ENCODE data around the gene BCL2L11. TPM values are rescaled to one million over a fixed set of nuclear protein-coding genes. Genes with fewer than 3 reads are reported as not detected.

BCL2L11 gene
- polyA plus RNA-seq, 1 donor, result 10.0 TPM

DNA sequence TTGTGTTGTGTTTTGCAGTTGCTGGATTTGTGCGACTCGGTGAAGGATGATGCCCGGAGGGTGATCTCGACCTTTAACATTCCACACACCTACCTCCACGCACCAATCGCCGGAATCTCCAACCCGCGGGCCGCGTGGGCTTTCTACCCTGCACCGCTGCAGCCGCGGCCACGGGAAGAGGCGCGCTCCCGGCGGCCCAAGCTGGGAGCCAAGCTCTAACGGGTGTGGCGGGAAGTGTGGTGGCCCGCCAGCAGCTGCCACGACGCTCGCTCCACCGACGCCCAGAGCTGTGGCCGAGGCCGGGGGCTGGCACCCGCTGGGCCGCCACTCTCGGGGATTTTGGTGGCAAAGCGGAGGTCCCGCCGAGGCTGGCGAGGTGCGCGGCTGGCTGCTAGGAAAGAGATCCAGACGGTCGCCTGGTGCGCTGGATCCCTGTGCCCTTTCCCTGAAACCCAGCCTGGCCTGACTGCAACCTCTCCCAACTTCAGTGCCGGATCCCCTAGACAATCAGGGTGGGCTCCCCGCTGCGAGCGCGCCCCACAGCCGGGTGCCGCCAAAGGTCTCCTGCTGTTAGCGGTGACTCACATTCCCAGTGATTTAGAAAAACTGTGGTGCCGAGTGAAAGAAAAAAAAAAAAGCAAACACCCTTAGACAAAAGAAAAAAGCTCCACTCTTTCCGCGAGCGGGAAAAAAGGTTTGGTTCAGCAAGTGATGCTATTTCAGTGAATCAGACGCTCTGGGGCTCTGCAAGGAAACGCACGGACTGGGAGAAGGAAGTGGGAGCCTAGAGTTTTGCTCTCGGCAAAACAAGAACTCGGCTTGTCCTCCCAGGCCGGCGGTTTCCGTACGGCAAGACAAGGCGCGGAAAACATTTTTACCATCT lies 2.9 kb upstream of the BCL2L11 start:
- DNase-seq (ENCODE audit: low read depth), result no peak

DNA sequence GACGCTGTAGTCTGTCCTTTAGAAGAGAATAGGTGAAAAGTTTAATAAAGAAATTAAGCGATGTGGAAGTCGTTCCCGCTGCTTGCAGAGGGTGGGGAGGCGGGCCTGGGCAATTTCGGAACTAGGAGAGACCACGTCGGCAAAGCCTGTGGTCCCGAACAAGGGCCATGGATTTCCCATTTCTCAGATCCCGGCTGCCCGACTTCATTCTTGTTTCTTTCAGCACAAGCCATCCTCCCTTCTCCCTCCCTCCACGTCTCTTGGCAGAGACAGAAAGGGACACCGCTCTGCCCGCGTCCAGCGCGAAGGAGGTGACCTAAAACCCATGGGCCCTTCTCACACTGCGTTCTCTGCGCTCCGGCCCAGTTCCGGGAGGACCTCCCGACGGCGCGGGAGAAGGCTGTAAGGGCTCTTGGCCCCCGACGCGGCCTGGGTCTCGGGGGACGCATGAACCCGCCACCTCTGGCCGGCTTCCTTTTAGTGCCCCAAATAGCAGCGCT lies 2.2 kb upstream of the BCL2L11 start:
- DNase-seq (ENCODE audit: low read depth), result no peak

DNA sequence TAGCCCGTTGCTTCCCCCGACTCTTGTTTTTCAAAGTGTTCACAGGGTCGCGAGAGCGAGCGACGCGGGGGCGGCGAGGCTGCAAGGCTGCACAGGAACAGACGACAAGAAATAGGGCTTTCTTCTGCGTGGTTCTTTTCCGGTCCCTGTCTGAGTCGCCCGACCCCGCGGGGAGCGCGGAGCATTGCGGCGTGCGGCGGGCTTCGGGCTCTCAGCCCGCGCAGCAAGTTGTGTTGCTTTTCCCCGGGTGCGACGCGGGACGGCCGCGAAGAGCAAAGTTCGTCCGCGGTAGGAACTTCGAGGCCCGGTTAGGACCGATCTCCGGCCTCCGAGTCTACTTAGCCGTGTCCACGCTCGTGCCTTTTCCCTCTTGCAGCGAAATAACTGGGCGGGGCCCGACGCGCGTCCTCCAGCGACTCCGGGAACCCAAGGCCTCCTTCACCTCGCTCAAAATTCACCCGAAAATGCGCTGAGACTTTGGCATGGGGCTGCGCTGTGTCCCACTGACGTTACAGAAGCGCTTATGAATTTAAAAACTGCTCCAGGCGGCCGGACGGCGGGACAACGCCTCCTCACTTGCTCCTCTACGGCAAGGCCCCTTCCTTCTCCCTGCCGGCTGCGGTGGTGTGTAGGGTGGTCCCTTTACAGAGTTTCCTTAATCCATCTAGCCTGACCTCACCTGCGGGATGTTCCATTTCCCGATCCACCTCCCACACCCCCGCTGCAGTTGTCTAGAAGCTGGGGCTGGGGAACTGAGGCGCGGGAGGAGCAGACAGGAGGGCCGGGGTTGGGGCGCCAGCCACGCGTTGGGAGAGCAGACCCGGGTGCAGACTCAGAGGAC lies 1.5 kb upstream of the BCL2L11 start:
- no peak for DNase-seq (ENCODE audit: low read depth)

DNA sequence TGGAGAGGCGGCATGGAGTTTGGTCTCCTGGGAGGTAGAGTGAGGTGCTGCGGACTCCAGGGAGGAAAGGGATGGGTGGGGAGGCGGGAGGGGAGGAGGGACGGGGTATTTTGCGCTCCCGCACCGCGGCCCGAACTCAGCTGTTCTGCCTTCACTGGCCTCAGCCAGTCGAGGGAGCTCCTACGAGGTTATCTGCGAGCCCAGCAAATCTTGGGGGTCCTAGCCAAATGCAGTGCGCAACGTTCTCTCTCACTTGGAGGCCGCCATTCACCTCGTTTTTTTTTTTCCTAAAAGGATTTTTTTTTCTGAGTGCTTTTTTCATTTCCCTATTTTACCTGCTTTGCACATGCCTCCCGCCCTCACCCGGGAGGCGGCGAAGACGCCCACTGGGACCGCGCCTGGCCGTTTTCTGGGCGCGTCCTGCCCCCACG lies 877 bp upstream of the BCL2L11 start:
- no peak for DNase-seq (ENCODE audit: low read depth)

DNA sequence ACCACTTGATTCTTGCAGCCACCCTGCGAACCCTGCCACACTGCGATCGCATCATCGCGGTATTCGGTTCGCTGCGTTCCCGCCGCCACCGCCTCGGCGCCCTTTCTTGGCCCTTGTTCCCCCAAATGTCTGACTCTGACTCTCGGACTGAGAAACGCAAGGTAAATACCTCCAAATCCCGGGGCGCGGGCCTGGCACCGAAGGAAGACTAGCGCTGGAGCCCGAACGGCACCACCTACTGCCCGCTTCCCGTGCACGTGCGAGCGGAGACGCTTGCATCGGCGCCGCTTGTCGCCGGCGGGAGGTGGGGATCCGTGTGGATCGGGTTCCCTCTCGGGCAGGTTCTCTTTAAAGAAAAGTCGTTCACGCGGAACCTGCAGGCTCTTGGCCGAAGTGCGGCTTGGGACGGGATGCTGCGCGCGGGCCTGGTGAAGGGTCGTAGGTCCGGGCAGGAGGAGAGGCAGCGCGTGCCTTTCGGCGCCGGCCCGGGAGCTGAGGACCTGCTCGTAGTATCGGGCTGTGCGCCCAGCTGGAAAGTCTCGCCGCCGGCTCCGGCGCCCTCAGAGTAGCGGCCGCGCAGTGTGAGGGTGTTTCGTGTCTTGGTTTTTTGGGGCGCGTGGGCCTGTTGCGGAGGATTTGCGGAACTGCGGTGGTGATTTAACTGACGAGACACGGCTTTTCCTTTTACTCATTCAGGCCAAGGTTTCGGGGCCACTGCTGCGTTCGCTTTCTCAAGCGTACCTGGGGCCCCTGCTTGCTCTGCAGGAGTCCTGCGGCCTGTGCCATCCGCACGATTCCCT lies 514 bp downstream of the BCL2L11 start:
- DNase-seq (ENCODE audit: low read depth), result no peak

DNA sequence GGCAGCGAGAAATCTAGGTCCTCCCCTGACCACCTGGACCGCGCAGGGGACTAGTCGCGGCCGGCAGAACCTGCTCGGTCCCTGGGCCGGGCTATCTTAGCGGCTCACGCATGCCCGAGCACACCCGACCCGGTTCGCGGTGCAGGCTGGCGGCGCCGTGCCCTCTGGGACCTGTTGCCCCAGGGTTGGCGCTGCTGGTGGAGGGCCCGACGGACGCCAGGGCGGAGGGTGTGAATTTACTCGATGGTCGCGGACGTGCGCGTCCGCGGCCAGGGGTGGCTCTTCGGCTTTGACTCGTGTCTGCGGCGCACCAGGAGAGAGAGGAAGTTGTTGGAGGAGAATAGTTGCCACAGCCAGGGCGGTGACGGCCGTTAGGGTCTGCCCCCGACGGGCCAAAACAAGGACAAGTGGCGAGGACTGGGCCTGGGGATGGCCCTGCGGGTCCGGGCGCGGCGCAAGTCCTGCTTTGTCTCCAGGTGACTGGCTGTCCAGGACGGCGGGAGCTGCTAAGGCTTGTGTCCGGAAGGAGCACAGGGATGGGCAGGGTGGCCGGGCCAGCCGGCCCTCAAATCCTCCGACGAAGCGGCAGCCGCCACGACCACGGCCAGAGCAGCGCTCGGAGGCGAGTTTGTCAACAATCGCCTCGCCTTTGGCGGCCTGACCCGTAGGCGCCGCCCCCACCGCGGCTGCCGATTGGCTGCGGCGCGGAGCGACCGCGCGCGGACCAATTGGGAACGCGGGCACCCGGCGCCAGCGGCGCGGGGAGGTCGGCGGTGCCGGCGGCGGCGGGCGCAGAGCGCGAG lies 1.3 kb downstream of the BCL2L11 start:
- peak; percentile 78 for DNase-seq (ENCODE audit: low read depth)

DNA sequence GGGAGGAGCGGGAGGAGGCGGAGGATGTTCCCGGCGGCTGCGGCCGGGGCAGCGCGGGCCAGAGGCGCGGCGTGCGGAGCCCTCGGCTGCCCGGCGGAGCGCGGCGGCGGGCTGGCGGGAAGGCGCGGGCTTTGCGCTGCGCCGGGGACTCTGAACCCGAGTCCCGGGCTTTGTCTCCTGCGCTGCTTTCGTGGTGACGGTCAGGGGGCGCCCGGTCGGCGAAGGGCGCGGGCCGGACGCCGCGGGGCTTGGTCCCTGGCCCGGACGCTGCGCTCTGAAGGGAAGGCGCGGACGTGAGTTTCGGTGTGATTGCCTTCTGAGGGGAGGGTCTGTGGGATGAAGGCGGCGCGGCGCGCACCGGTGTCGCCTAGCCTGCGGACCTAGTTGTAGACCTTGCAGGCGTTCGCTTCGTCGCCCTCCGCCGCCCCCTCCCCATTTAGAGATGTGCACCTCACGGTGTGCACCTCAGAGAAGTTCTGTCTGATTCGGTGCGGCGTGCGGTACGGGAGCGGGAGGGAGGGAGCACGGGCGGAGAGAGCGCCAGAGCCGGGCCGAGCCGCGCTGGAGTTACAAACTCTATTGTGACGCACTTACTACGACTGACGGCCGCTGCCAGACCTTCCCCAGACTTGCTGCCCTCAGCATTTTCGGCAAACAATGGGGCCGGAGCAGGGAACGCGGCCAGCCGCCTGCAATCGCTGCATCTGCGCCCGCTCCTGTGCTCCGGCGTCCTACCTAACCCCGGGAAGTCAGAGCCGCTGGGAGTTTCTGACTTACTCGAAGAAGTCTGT lies 2.1 kb downstream of the BCL2L11 start:
- no peak for DNase-seq (ENCODE audit: low read depth)

DNA sequence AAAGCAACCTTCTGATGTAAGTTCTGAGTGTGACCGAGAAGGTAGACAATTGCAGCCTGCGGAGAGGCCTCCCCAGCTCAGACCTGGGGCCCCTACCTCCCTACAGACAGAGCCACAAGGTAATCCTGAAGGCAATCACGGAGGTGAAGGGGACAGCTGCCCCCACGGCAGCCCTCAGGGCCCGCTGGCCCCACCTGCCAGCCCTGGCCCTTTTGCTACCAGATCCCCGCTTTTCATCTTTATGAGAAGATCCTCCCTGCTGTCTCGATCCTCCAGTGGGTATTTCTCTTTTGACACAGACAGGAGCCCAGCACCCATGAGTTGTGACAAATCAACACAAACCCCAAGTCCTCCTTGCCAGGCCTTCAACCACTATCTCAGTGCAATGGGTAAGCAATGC lies 3.0 kb downstream of the BCL2L11 start:
- no peak for DNase-seq (ENCODE audit: low read depth)

DNA sequence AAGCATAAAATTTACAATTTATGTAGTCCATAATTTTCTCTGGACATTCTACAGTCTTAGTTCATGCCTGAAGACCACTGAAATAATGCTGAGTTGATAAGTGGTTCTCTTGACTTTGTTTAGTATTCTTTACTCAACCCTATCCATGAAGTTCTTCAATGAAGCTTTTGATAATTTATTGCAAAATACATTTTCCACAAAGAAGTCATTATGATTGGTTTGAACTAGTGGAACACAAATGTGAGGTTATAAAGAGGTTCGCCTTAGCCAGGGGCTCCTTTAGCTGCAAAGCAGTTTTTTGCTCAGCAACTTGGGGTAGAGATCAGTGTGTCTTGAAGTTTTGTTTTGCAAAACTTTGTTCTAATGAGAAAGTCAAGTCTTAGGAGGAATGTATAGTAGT lies 5.9 kb downstream of the BCL2L11 start:
- DNase-seq (ENCODE audit: low read depth), result no peak

DNA sequence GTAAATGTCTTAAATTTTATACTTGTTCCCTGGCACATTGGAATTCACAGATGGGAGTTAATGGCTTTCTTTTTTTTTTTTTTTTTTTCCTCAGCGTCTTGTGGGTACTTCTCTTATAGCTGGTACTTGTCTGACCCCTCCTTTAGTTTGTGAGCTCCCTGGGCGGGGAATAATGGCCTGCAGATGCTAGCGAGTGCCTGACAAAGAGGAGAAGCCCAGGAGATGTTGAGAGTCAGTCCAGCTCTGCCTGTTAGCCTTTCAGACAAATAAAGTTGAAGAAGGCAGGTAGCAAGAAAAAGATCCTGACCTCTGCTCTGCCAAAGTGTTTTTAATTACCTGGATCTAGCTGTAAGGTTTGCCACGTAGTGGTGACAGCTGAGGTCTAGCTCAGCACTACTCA lies 6.6 kb downstream of the BCL2L11 start:
- DNase-seq (ENCODE audit: low read depth), result no peak

DNA sequence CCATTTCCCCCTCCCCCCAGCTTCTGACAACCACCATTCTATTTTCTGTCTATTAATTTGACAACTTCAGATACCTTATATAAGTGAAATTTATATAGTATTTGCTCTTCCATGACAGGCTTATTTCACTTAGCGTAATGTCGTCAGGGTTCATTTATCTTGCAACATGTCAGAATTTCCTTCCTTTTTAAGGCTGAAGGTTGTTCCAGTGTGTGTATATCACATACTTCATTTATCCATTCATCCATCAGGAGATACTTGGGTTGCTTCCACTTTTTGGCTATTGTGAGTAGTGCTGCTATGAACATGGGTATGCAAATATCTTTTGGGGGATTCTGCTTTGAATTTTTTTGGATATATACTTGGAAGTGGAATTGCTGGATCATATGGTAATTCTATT lies 7.4 kb downstream of the BCL2L11 start:
- no peak for DNase-seq (ENCODE audit: low read depth)

DNA sequence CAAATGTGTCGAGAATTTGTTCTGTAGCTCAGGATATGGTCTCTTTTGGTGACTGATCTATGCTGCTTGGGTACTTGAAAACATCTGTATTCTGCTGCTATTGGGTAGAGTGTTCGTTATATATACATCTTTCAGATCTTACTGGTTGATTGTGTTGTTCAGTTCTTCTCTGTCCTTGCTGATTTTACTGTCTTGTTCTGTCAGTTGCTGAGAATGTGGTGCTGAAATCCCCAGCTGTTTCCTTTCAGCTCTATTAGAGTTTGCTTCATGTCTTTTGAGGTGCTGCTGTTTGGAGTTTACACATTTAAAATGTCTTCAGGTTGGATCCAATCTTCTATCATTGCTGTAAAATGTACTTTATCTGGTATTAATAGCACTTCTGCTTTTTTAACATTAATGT lies 12.9 kb downstream of the BCL2L11 start:
- DNase-seq (ENCODE audit: low read depth), result no peak

DNA sequence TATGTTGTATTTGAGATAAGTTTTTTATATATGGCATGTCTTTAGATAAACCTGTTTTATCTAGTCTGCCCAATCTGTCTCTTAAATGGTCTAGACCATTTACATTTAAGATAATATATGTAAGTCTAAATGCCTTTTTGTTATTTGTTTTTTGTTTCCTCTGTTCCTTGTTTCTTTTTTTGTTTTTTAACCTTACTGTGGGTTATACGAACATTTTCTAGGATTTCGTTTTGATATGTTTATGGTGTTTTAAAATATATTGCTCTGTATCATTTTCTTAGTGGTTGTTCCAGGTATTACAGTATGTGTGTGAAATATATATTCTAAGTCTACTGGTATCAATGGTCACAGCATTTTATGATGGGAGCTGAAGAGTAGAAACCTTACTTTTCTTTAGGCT lies 13.3 kb downstream of the BCL2L11 start:
- no peak for DNase-seq (ENCODE audit: low read depth)

DNA sequence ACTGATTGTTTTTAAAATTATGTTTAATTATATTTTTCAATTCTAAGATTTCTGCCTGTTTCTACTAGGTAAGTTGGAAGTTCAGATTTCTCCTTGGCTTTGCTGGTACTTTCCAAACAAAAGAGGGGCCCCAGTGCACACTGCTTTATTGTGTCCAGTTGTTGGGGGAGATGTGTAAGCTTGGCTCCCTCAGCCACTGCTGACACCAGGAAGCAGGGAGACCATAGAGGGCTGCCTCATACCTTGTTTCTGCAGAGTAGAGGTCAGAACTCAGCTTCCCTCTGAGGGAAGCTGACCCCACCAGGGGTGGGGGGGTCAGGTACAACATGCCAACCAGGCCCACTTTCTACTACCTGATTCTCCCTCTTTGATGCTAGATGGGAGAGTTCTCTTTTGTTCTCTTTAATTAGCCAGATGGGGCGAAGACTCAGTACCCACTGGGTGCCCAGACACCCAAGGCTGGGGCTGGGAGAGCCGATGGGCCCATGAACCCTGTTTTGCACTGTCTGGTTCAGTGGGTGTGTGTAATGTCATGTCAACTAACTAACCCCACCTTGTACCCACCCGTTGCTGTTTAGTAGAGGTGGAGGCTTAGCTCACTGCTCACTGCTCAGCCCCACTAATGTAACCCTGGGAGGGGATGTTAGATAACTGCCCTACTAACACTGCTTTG lies 14.7 kb downstream of the BCL2L11 start:
- DNase-seq (ENCODE audit: low read depth), result no peak

DNA sequence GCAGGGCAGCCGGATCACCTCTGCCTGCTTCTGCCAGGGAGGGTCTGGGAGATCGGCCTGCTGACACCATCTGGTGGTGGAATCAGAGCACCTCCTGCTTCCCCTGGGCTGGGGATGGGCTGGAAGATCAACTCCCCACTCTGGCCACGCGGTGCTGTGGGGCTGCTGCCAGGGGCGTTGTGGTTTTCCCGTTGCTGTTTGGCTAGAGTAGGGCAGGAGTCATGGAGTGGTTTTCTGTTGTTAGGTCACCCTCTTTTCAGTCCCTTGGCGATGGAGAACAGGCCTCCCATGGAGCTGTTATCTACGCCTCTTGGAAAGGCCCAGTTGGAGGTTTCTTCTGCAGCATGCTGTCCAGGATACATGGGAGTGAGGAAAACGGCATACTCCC lies 15.2 kb downstream of the BCL2L11 start:
- no peak for DNase-seq (ENCODE audit: low read depth)

DNA sequence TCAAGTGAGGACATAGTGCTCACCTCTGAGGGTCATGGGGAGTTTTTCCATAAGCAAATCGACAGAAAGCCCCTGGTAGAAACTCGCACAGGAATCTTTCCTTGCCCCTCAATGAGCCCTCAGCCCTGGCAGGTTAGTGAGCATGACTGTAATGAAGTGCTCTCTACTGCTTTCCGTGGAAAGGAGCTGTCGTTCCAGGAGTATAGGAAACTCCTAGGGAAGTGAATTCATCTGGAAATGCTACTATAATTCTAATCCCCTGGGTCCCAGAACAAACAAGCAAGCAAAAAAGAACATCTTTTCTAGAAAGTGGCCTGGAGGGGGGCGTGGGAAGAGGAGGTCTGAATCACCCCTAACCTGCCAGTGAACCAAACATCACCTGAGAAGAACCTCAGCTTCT lies 18.1 kb downstream of the BCL2L11 start:
- no peak for DNase-seq (ENCODE audit: low read depth)

DNA sequence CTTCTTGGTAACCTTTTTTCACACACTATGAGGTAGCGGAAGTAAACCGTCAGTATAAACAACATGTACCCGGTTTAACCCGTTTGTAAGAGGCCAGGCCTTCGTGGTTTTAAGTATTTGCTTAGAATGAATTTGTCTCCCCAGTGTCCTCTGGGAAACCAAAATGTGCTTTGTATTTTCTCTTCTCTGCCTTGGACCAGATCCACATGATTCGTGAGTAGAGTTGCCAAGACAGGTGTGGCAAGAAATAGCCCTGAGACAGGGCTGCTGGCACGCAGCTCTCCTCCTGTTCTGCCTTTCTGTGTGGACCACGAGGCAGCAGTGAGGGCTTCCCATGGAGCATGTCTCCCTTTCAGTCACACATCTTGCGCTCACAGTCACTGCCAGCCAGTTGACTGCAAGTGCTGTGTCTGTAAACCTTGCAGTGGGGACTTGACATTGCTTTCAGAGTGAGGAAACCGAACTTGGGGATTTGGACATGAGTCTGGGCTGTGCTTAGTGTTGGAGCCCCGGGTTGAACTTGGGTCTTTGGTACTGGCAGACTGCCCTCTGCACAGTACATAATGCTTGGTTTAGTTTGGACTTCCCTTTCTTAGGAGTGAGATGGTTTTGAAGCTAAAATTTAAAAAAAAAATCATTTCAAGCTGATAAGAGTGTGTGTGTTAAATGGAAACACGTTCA lies 19.1 kb downstream of the BCL2L11 start:
- DNase-seq (ENCODE audit: low read depth), result no peak

DNA sequence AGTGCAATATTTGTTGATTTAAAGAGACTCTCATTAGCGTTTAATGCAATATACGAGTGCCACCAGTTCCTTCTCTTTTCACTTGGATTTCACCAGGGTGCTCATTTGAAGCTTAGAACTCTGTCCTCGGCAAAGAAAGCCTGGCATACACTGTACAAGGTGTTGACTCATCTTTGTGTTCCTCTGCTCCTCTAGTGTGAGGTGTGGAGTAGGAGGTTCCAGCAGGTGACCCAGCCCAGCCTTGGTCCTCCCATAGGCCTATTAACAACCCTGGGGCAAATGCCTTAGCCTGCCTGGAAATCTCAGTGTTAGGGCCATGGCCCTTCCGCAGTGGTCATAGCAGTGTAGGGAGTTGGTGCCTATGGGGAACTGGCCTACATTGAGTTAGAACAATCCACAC lies 20.1 kb downstream of the BCL2L11 start:
- DNase-seq (ENCODE audit: low read depth), result no peak

DNA sequence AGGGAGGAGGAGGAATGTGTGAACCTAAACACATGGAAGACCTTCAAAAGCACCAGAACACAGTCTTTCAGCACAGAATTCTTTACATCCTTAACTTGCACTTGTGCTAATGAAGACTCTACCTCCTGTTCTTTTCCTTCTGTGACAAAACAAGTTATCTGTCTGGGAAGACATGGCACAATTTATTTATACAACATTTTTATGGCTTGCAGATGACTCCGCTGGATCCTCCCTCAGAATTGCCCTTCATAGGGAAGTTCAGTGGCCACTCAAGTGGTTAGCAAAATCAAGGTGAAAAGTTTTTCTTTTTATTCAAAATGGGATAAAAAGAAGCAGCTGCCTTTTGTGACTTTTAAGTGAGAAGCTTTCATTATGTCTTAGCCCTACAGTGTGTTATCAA lies 21.4 kb downstream of the BCL2L11 start:
- DNase-seq (ENCODE audit: low read depth), result no peak
